Stimulated activated CD4-positive, alpha-beta T cell treated with anti-CD3 and anti-CD28 coated beads, Interleukin-12 subunit alpha, Interleukin-12 subunit beta, amount 100 ng/mL, for 48 hours (primary cell): ENCODE measurements around the gene CABLES1.
A peak's percentile ranks its signal among the peaks of the same experiment; 100 is the strongest.

Source experiments
- DNase-seq, 3 donors: peaks; one replicate each; pipeline ENCODE4 v3.0.0-alpha.2; 2020; ENCODE audit warnings: low read depth in 2 of 3, low spot score in 1 of 3

Gene CABLES1

GRCh38 chr18:23217781-23218180 is 82.5 kb downstream of the CABLES1 start:
- DNase-seq = no peak

DNA sequence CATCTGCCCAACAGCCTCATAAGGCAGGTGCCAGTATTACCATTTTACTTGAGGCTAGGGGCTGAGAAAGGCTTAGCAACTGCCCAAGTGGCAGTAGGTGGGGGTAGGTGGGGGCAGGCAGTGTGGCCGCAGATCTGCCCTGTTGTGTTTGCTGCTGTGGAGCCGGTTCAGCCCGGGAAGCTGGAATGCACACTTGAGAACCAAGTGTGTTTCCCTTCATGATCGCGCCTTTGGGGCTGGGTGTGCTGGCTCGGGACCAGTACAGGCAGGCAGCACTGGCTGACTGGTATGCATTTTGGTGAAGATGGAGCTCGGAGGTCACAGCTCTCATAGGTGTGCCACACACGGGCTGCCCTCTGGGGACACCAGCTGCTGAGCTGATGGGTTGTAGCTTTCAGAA is 85.1 kb downstream of the CABLES1 start:
- no peak for DNase-seq

DNA sequence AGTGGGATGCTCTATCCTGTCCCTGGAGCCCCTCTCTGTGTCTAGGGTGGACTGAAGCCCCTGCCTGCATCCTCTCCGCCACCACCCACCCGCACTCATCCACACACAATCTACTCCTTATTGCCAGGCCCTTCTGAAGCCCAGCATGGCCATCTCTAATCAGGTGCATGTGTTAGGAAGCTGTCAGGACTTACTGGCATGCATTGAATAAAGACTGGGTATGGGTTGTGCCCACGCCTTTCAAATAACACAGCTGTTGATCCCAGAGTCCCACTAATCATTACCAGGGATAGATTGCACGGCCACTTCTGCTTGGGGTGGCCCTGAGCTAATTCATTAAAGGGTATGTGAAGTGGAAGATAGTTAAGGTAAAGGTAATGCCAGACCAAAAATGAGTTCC is 88.4 kb downstream of the CABLES1 start:
- no peak for DNase-seq

- no peak for DNase-seq
Observed at GRCh38 chr18:23225503-23225902, 90.2 kb downstream of the CABLES1 start.

- no peak for DNase-seq
Observed at GRCh38 chr18:23226391-23226790, 91.1 kb downstream of the CABLES1 start.

GRCh38 chr18:23226930-23227725 is 91.8 kb downstream of the CABLES1 start:
- DNase-seq = no peak

GRCh38 chr18:23227726-23228070 is 92.4 kb downstream of the CABLES1 start:
- DNase-seq = no peak

DNA sequence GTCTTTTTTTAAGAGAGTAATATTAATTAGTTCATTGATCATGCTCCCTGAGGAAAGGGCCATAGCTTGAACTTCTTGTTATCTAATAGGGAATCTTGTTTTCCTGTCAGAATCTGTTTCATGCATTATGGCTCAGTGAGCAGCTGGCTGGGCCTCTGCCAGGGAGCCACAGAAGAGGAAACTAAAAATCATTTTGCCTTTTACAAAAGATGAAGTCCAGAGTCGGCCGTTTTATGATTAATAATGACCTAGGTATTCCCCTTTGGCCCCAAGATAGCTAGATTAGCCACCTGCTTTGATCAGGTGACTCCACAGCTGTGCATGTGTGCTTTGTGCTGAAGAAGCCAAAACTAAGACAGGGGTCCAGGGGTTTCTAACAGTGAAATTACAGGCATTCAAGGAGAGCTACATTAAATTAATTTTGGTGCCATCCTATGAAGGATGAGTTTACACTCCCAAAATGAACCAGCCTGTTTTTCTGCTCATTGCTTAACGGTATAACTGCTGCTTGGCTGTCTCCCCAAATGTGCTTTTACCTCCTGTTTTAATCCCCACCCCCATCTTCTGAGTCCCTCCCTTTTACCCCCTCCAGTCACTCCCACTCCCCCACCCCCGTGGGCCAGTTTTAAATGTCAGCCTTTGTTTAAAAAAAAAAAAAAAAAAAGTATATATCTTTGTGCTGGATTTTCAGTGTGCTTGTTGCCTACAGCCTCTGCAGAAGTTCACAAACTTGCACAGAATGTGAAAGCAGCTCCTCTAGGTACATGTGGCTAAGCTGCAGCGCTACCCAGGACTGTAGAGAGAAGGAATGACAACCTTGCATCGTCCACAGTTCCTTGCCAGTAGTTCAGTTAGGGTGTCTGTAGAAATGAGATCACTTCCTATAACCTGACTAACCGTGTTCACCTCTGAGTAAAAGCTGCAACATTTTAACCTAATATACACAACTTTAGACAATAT is 93.1 kb downstream of the CABLES1 start:
- DNase-seq = no peak

GRCh38 chr18:23229472-23229871 is 94.2 kb downstream of the CABLES1 start:
- no peak for DNase-seq

DNA sequence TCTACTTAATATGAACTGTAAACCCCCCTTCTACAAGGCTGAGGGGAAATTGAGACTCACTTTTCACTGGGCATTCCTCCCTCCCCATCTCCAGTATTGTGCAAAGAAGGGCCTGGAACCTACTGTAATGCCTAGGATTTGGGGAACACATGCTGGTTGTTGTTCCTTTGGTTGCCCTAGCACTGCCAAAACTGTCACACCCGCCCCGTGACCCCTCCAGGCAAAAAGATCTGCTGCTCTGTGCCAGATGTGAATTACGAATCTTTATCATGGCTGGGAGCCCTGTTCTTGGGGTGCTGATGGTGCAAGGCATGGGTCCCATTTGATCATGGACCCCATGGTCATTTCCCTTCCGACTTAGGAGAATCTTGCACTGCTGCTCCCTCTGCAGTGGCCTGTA is 95.4 kb downstream of the CABLES1 start:
- DNase-seq = no peak

GRCh38 chr18:23231340-23232021 is 96.2 kb downstream of the CABLES1 start:
- DNase-seq = peak; percentile 60 to 72 (median 71)

GRCh38 chr18:23232331-23232730 is 97.0 kb downstream of the CABLES1 start:
- DNase-seq = no peak

DNA sequence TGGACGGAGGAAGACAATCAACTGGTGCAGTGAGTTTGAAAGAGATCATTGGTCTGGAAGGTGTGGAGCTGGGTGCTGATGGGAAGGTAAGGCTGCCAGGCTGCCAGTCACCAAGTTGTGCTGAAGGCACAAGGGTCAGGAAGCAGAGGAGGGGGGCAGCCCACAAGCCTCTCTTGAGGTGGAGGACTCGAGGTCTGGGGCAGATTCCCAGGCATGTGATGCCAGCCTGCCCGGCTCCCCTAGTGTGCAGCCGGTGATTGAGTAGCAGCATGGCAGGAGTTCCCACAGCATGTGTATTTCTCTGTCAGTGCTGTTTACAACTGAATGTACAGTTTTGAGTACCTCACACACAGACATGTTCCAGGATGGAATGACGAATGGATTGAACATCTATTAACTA is 99.3 kb downstream of the CABLES1 start:
- DNase-seq = no peak

GRCh38 chr18:23235336-23235735 is 100.1 kb downstream of the CABLES1 start:
- no peak for DNase-seq

DNA sequence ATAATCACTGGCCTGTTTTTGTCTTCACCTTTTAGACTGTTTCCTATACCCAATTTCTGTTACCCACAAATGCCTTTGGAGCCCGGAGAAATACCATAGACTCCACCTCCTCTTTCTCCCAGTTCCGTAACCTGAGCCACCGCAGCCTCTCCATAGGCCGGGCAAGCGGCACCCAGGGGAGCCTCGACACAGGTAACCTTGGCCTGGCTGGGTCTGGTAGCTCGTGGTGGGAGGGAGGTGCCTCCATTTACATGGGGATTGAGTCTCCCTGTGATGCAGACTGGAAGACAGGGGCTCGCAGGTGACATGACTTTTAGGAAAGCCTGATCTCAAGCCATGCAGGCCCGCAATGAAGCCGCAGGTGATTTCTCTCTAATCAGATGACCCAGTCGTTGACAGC is 100.6 kb downstream of the CABLES1 start:
- no peak for DNase-seq

DNA sequence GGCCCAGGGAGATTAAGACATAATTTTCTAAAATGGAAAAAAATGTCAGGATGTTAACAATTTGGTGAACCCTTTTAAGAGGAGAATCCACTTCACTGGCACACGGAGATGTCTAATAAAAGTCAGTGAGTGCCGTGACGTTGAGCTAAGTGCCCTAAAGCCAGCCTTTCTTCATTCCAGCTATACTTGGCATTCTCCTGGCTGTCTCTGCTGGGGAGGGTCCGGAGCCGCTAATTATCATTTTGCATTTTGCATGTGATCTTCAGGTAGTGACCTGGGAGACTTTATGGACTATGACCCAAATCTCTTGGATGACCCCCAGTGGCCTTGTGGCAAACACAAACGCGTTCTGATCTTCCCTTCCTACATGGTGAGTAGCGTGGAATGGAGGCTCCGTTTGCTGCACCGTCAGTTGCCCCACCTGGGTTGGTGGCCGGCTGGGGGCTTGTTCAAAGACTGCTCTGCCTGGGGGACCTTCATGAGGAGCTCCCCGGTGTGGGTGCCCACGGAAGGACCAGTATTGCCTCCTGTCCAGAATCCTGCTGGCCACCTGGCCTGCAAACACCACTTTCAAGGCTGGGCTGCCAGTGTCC is 101.7 kb downstream of the CABLES1 start:
- no peak for DNase-seq

GRCh38 chr18:23237524-23238151 is 102.4 kb downstream of the CABLES1 start:
- DNase-seq = peak; percentile 36 to 41 (median 40)

GRCh38 chr18:23238152-23238531 is 102.9 kb downstream of the CABLES1 start:
- DNase-seq = no peak

DNA sequence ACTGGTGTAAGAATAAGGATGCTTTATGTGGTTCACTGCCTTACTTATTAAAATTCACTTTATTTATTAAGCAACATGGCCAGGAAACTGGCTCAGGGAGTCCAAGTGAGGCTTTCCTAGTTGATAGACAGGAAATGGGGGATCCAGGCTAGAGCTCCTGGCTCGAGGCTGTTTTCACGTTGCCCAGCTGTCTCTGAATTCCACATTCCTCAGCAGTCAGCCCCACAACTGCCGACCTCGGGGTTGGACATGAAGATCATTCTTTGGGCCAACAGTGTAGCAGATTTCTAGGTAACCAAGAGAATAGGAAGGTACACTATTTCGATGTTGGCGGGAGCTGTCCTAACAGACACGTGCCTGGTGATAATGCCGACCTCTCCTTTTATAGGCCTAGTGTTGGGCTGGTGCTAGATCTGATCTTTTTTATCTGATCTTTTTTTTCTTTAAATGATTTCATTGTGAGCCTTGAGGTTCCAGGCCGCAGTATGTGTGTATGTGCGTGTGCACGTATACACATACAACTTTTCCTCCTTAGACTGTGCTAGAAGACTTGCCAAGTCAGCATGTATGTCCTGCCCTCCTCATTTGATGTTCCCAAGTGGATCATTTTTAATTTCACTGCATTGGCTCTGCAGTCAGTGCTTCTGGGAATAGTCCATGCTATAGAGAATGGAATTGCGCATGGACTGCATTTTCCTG is 103.5 kb downstream of the CABLES1 start:
- DNase-seq = no peak

- DNase-seq = no peak
Observed at GRCh38 chr18:23239350-23239692, 104.0 kb downstream of the CABLES1 start.
